GM12878 (cell line): Measurements from ENCODE around the gene CBLB. TPM values are rescaled to one million over a fixed set of nuclear protein-coding genes. Genes with fewer than 3 reads are reported as not detected.

Source experiments
- ATAC-seq: fragments of 200-7000 bp; cut with Tn5 transposase; 3 replicates; pipeline ENCODE4 v1.9.1; 2020; ENCODE audit warnings: mild to moderate bottlenecking, moderate library complexity
- BruUV-seq: library from RNA; stranded (reverse); fragments of 400-500 nt; replicated peaks from 2 replicates; lab custom pipeline; 2021; lab: Mats Ljungman, UMichigan
- CTCF ChIA-PET: fragments of 300-600 bp; sonication (Branson Sonifier 250); formaldehyde crosslinking; extraction: SDS; loops from one replicate; lab custom pipeline; 2021; ENCODE audit warnings: inconsistent platforms; lab: Yijun Ruan, JAX
- POLR2A ChIA-PET: fragments of 350-600 bp; formaldehyde crosslinking; extraction: SDS; loops from one replicate; lab custom pipeline; 2021; ENCODE audit warnings: inconsistent platforms; lab: Charles Lee
- RAD21 ChIA-PET: fragments of 300-600 bp; sonication (Branson Sonifier 250); formaldehyde crosslinking; loops from one replicate; lab custom pipeline; 2023; ENCODE audit warnings: antibody characterized with exemption; ENCODE audit not compliant: unreplicated experiment; lab: Charles Lee
- SMC1A ChIA-PET: fragments of 300-600 bp; sonication (Branson Sonifier 250); formaldehyde crosslinking; loops from one replicate; lab custom pipeline; 2023; ENCODE audit not compliant: unreplicated experiment, uncharacterized antibody; lab: Charles Lee
- DNase-seq: peaks from one replicate; pipeline ENCODE4 v3.0.0-alpha.2; 2011; ENCODE audit warnings: low read depth, low spot score
- FAIRE-seq: peaks from 3 replicates; lab custom pipeline; 2011; peaks lifted over from hg19 to GRCh38; lab: Jason Lieb, UNC
- H2AFZ ChIP-seq: 2 replicates; pipeline ENCODE4 v1.6.0; 2011; ENCODE audit warnings: low read depth, low read length, control low read depth; ENCODE audit not compliant: control insufficient read depth
- H3K27ac ChIP-seq: 2 replicates; pipeline ENCODE4 v1.5.1; 2011; ENCODE audit warnings: control low read depth; ENCODE audit not compliant: control insufficient read depth, insufficient read depth
- H3K27me3 ChIP-seq, 2 experiments: replicated peaks in 1 of 2; 2 replicates each; pipeline versions ENCODE4 v1.6.0 to v1.6.1; 2011; ENCODE audit warnings: low read length in 1 of 2; ENCODE audit not compliant: control insufficient read depth in 2 of 2, insufficient read depth in 2 of 2
- H3K36me3 ChIP-seq, 2 experiments: 2 replicates each; pipeline ENCODE4 v1.5.1; 2011; ENCODE audit warnings: low read length in 1 of 2; ENCODE audit not compliant: control insufficient read depth in 2 of 2, insufficient read depth in 2 of 2
- H3K4me1 ChIP-seq: 2 replicates; pipeline ENCODE4 v1.6.1; 2011; ENCODE audit warnings: mild to moderate bottlenecking, low read length, moderate library complexity, mixed read lengths; ENCODE audit not compliant: control insufficient read depth, insufficient read depth
- H3K4me2 ChIP-seq: 2 replicates; pipeline ENCODE4 v1.6.0; 2011; ENCODE audit warnings: control low read depth; ENCODE audit not compliant: control insufficient read depth, insufficient read depth
- H3K4me3 ChIP-seq: fragments of 200-600 bp; sonication (generic); 2 replicates; pipeline ENCODE4 v1.5.1; 2016
- H3K79me2 ChIP-seq: 2 replicates; pipeline ENCODE4 v1.6.0; 2011; ENCODE audit warnings: low read length; ENCODE audit not compliant: control insufficient read depth, insufficient read depth
- H3K9ac ChIP-seq: 2 replicates; pipeline ENCODE4 v1.8.0; 2011; ENCODE audit warnings: low read length, control low read depth, mixed read lengths; ENCODE audit not compliant: control insufficient read depth, insufficient read depth
- H3K9me3 ChIP-seq: replicated peaks from 3 replicates; pipeline ENCODE4 v1.5.1; 2011; ENCODE audit warnings: mild to moderate bottlenecking, low read length; ENCODE audit not compliant: control insufficient read depth, insufficient read depth
- H4K20me1 ChIP-seq: 2 replicates; pipeline ENCODE4 v1.6.0; 2011; ENCODE audit not compliant: control insufficient read depth, insufficient read depth
- BCL3 ChIP-seq: IDR thresholded peaks from 2 replicates; pipeline ENCODE4 v1.6.1; 2011; ENCODE audit warnings: borderline replicate concordance, low read depth, mild to moderate bottlenecking, moderate library complexity, low read length; ENCODE audit not compliant: insufficient read depth, poor library complexity, severe bottlenecking
- BHLHE40 ChIP-seq, 2 experiments: fragments of 450-650 bp in 1 of 2; IDR thresholded peaks; 2 replicates each; pipeline ENCODE4 v1.6.1; 2011 to 2017; ENCODE audit warnings: low read depth in 2 of 2, borderline replicate concordance in 1 of 2, improper control_type of control experiment in 1 of 2, low read length in 1 of 2, mild to moderate bottlenecking in 1 of 2
- CBX5 ChIP-seq: sonication (generic); IDR thresholded peaks from 2 replicates; pipeline ENCODE4 v1.6.1; 2016; ENCODE audit warnings: low read depth, moderate library complexity, mild to moderate bottlenecking, inconsistent platforms
- CEBPB ChIP-seq, 2 experiments: fragments of 150-350 bp in 1 of 2; IDR thresholded peaks; 2 replicates each; pipeline ENCODE4 v1.6.1; 2012 to 2014; ENCODE audit warnings: low read depth in 2 of 2, low read length in 2 of 2, borderline replicate concordance in 1 of 2, inconsistent platforms in 1 of 2
- CHD2 ChIP-seq: IDR thresholded peaks from 2 replicates; pipeline ENCODE4 v1.6.1; 2011; ENCODE audit warnings: low read depth, low read length, improper control_type of control experiment, borderline replicate concordance
- DPF2 ChIP-seq: fragments of 450-650 bp; IDR thresholded peaks from 2 replicates; pipeline ENCODE4 v1.6.1; 2017; ENCODE audit warnings: mild to moderate bottlenecking
- ESRRA ChIP-seq: IDR thresholded peaks from 2 replicates; pipeline ENCODE4 v1.6.1; 2012; ENCODE audit warnings: mild to moderate bottlenecking, low read length, improper control_type of control experiment
- MXI1 ChIP-seq: fragments of 150-350 bp; IDR thresholded peaks from 2 replicates; pipeline ENCODE4 v1.6.1; 2011; ENCODE audit warnings: low read depth, mild to moderate bottlenecking, inconsistent platforms, low read length, improper control_type of control experiment
- NBN ChIP-seq: fragments of 450-650 bp; IDR thresholded peaks from 2 replicates; pipeline ENCODE4 v1.6.1; 2016
- NFIC ChIP-seq: IDR thresholded peaks from 2 replicates; pipeline ENCODE4 v1.6.1; 2012; ENCODE audit warnings: low read depth, mild to moderate bottlenecking, inconsistent platforms, low read length, moderate library complexity
- NFYB ChIP-seq: IDR thresholded peaks from 2 replicates; pipeline ENCODE4 v1.6.1; 2011; ENCODE audit warnings: low read depth, mild to moderate bottlenecking, low read length, improper control_type of control experiment, moderate library complexity; ENCODE audit not compliant: insufficient read depth
- POU2F2 ChIP-seq: IDR thresholded peaks from 3 replicates; pipeline ENCODE4 v1.6.1; 2011; ENCODE audit warnings: low read depth, mild to moderate bottlenecking, low read length, borderline replicate concordance
- PRDM15 ChIP-seq: fragments of 450-650 bp; formaldehyde crosslinking; IDR thresholded peaks from 2 replicates; pipeline ENCODE4 v1.4.0; 2020; ENCODE audit warnings: mild to moderate bottlenecking, moderate library complexity
- RAD21 ChIP-seq: IDR thresholded peaks from 2 replicates; pipeline ENCODE4 v1.6.1; 2011; ENCODE audit warnings: mild to moderate bottlenecking, low read depth, low read length, moderate library complexity; ENCODE audit not compliant: insufficient read depth
- RFX5 ChIP-seq: IDR thresholded peaks from 2 replicates; pipeline ENCODE4 v1.6.1; 2011; ENCODE audit warnings: low read depth, low read length, improper control_type of control experiment
- RUNX3 ChIP-seq: IDR thresholded peaks from 2 replicates; pipeline ENCODE4 v1.6.1; 2012; ENCODE audit warnings: low read length, inconsistent platforms
- STAT3 ChIP-seq: IDR thresholded peaks from 2 replicates; pipeline ENCODE4 v1.6.1; 2011; ENCODE audit warnings: low read depth, low read length, improper control_type of control experiment
- TAF1 ChIP-seq: IDR thresholded peaks from 2 replicates; pipeline ENCODE4 v1.6.1; 2011; ENCODE audit warnings: mild to moderate bottlenecking, low read depth, low read length, borderline replicate concordance
- USF2 ChIP-seq: IDR thresholded peaks from 2 replicates; pipeline ENCODE4 v1.6.1; 2011; ENCODE audit warnings: low read depth, low read length, improper control_type of control experiment, borderline replicate concordance
- in situ Hi-C: fragments of 300-500 bp; cut with MboI; formaldehyde crosslinking; loops from 9 replicates; pipeline ENCODE4 v1.14.3; 2018; ENCODE audit warnings: mixed read lengths
- intact Hi-C: fragments of 100-400 bp; cut with micrococcal nuclease; formaldehyde crosslinking; loops from one replicate; pipeline ENCODE4 v1.14.2; 2022; ENCODE audit not compliant: unreplicated experiment
- polyA plus RNA-seq, 11 experiments: library from polyadenylated mRNA; depleted of rRNA in 4 of 11; unstranded in 6 of 11; stranded (reverse) in 5 of 11; fragments of >200 nt; fragmentation: Nextera tagmentation in 4 of 11; fragmentation: Illumina TruSeq in 1 of 11; extraction: Ambion mirVana in 4 of 11; extraction: Trizol in 1 of 11; gene quantifications; 1 replicate in 1 of 11; 2 replicates in 10 of 11; pipeline versions ENCODE4 v1.2.1 to v1.2.3, GENCODE V29; 2011 to 2016; ENCODE audit warnings: inconsistent platforms in 2 of 11, missing spikeins in 2 of 11, low read depth in 1 of 11
- total RNA-seq, 4 experiments: library from RNA; depleted of rRNA in 3 of 4; stranded (reverse); fragments of >200 nt in 3 of 4; fragmentation: Illumina TruSeq in 1 of 4; extraction: Trizol in 1 of 4; gene quantifications; 2 replicates each; pipeline versions ENCODE4 v1.2.1 to v1.2.3, GENCODE V29; 2013 to 2021

CBLB gene
- total and polyA plus RNA-seq, 10 of the 15 experiments (the other 5 are each of a cell fraction or from before 2014, with no cell fraction given): 17.2 to 107 (median 41.9) TPM

- in situ Hi-C loops: no loop called here
- H3K9ac ChIP-seq: no peak overlapping the region
- no peak overlapping the region for H2AFZ ChIP-seq
- ATAC-seq (no peak), DNase-seq (no peak), FAIRE-seq (no peak)
- no peak overlapping the region for H3K27ac ChIP-seq
- intact Hi-C loops: no loop called here
- no peak overlapping the region for H3K4me2 ChIP-seq
- H3K9me3 ChIP-seq: no peaks in the 10 kb centered on the region; the same call in 2 of the 3 replicates
- H3K4me1 ChIP-seq: no peaks in the 10 kb centered on the region
- peaks cover 2 to 15% of the 10 kb centered on the region in 2 experiments; a peak in 3 of 4 replicates for H3K36me3 ChIP-seq
- TF ChIP-seq NFYB: no peak
- TF ChIP-seq CEBPB (IDR thresholded peaks at IDR 0.05; ENCODE audit: borderline replicate concordance in 1 of 2, low read depth in 2 of 2, low read length in 2 of 2): no peak
- TF ChIP-seq POU2F2: no peak
- TF ChIP-seq DPF2: no peak
- TF ChIP-seq ESRRA: no peak
- no peak for TF ChIP-seq RUNX3
- no peak for TF ChIP-seq BHLHE40 (IDR thresholded peaks at IDR 0.05; ENCODE audit: borderline replicate concordance in 1 of 2, low read depth in 2 of 2, low read length in 1 of 2)
- no peak for TF ChIP-seq BCL3
- no peak for TF ChIP-seq NBN
- no peak for TF ChIP-seq MXI1
- TF ChIP-seq CHD2: no peak
- TF ChIP-seq PRDM15: no peak
- no peak for TF ChIP-seq TAF1
- TF ChIP-seq RAD21: no peak
- no peak for TF ChIP-seq STAT3
- no peak for TF ChIP-seq NFIC
- no peak for TF ChIP-seq RFX5
- TF ChIP-seq CBX5: no peak
- TF ChIP-seq USF2: no peak
- BruUV-seq: no TSS peak
- ChIA-PET POLR2A (interaction anchor here (0.6 to 1.5 kb wide), 3 partner anchors 9 to 371 kb away, joined by 3 read pairs; no protein-coding TSS in a partner anchor), SMC1A (interaction anchor here (0.9 to 2.2 kb wide), 5 partner anchors 13 to 46 kb away, joined by 3 to 6 read pairs (median 3); no protein-coding TSS in a partner anchor), RAD21 (interaction anchor here (1.1 to 1.8 kb wide), 9 partner anchors 8 to 457 kb away, joined by 3 to 6 read pairs (median 3); no protein-coding TSS in a partner anchor), CTCF (no interaction called here)
- peaks cover 7% of the 10 kb centered on the region for H3K79me2 ChIP-seq
- H3K4me3 ChIP-seq: no peak overlapping the region
- no peaks in the 10 kb centered on the region for H3K27me3 ChIP-seq
- H4K20me1 ChIP-seq: no peaks in the 10 kb centered on the region
Observed at GRCh38 chr3:105844704-105845103, 24.1 kb downstream of the CBLB start.
